Endothelial cell of umbilical vein (primary cell): ENCODE results near the gene REEP1. TPM values are rescaled to one million over a fixed set of nuclear protein-coding genes. Genes with fewer than 3 reads are reported as not detected.

Source experiments
- BruUV-seq: library from RNA; stranded (reverse); fragments of 400-500 nt; replicated peaks from 2 replicates; lab custom pipeline; 2021; lab: Mats Ljungman, UMichigan
- CTCF ChIA-PET: fragments of 300-600, 350-600 bp; sonication (Branson Sonifier 250); formaldehyde crosslinking; loops from one replicate; lab custom pipeline; 2021; ENCODE audit warnings: antibody characterized with exemption, inconsistent platforms; lab: Charles Lee
- POLR2A ChIA-PET: fragments of 300-600, 350-600 bp; sonication (Branson Sonifier 250); formaldehyde crosslinking; loops from one replicate; lab custom pipeline; 2021; ENCODE audit warnings: antibody characterized with exemption, inconsistent platforms; lab: Charles Lee
- DNase-seq: peaks from one replicate; pipeline ENCODE4 v3.0.0-alpha.2; 2011; ENCODE audit warnings: low read depth, low spot score
- FAIRE-seq: peaks from 2 replicates; lab custom pipeline; 2011; peaks lifted over from hg19 to GRCh38; lab: Jason Lieb, UNC
- H2AFZ ChIP-seq: 2 replicates; pipeline ENCODE4 v1.6.0; 2012; ENCODE audit warnings: low read depth, low read length, control low read depth, inconsistent platforms
- H3K27ac ChIP-seq: 2 replicates; pipeline ENCODE4 v1.5.1; 2011; ENCODE audit warnings: low read depth, mild to moderate bottlenecking, control low read depth, low read length, moderate library complexity; ENCODE audit not compliant: insufficient read depth
- H3K27me3 ChIP-seq, 2 experiments: 2 replicates each; pipeline versions ENCODE4 v1.6.0 to v1.6.1; 2011; ENCODE audit warnings: low read length in 2 of 2, mixed read lengths in 1 of 2; ENCODE audit not compliant: control insufficient read depth in 2 of 2, insufficient read depth in 2 of 2
- H3K36me3 ChIP-seq, 2 experiments: 2 replicates in 1 of 2; 3 replicates in 1 of 2; pipeline ENCODE4 v1.5.1; 2011; ENCODE audit warnings: low read length in 2 of 2, mild to moderate bottlenecking in 1 of 2, moderate library complexity in 1 of 2; ENCODE audit not compliant: control insufficient read depth in 2 of 2, insufficient read depth in 2 of 2; ENCODE audit errors: extremely low read depth in 1 of 2
- H3K4me1 ChIP-seq: 3 replicates; pipeline ENCODE4 v1.5.1; 2011; ENCODE audit warnings: mild to moderate bottlenecking, low read length; ENCODE audit not compliant: control insufficient read depth, insufficient read depth; ENCODE audit errors: extremely low read depth
- H3K4me2 ChIP-seq: 2 replicates; pipeline ENCODE4 v1.6.1; 2011; ENCODE audit warnings: low read length, control low read depth, mixed read lengths; ENCODE audit not compliant: insufficient read depth
- H3K4me3 ChIP-seq, 3 experiments: fragments of 200-600 bp in 1 of 3; sonication (generic), shearing (Covaris generic) in 1 of 3; replicated peaks in 1 of 3; 2 replicates each; pipeline ENCODE4 v1.5.1; 2011 to 2016; ENCODE audit warnings: control low read depth in 3 of 3, low read length in 3 of 3, mild to moderate bottlenecking in 2 of 3, inconsistent platforms in 1 of 3, low read depth in 1 of 3, moderate library complexity in 1 of 3; ENCODE audit not compliant: insufficient read depth in 1 of 3
- H3K79me2 ChIP-seq: 2 replicates; pipeline ENCODE4 v1.6.0; 2012; ENCODE audit warnings: low read length, inconsistent platforms; ENCODE audit not compliant: control insufficient read depth, insufficient read depth
- H3K9ac ChIP-seq: replicated peaks from 2 replicates; pipeline ENCODE3; 2011; ENCODE audit warnings: low read length, control low read depth; ENCODE audit not compliant: insufficient read depth; ENCODE audit errors: extremely low read depth
- H3K9me1 ChIP-seq: replicated peaks from 3 replicates; pipeline ENCODE4 v1.6.0; 2011; ENCODE audit warnings: mild to moderate bottlenecking, low read length; ENCODE audit not compliant: control insufficient read depth, insufficient read depth; ENCODE audit errors: extremely low read depth
- H3K9me3 ChIP-seq: replicated peaks from 2 replicates; pipeline ENCODE4 v1.5.1; 2012; ENCODE audit warnings: low read length, inconsistent platforms; ENCODE audit not compliant: control insufficient read depth, insufficient read depth
- H4K20me1 ChIP-seq: replicated peaks from 2 replicates; pipeline ENCODE3; 2011; ENCODE audit warnings: mild to moderate bottlenecking, low read length; ENCODE audit not compliant: control insufficient read depth, insufficient read depth; ENCODE audit errors: extremely low read depth
- CTCF ChIP-seq, 2 donors: IDR thresholded peaks; 1 replicate in 1 of 2; 2 replicates in 1 of 2; pipeline ENCODE4 v1.5.1; 2011; ENCODE audit warnings: low read length in 2 of 2, mild to moderate bottlenecking in 2 of 2, moderate library complexity in 2 of 2, control low read depth in 1 of 2, inconsistent platforms in 1 of 2, low read depth in 1 of 2; ENCODE audit not compliant: insufficient read depth in 1 of 2; ENCODE audit errors: extremely low read depth in 1 of 2
- POLR2AphosphoS5 ChIP-seq: IDR thresholded peaks from 2 replicates; pipeline ENCODE4 v1.6.1; 2012; ENCODE audit warnings: low read depth, mild to moderate bottlenecking, control low read depth, low read length, moderate library complexity; ENCODE audit not compliant: insufficient read depth
- dilution Hi-C: fragments of 300-500 bp; cut with MboI; formaldehyde crosslinking; loops from one replicate; pipeline ENCODE4 v1.15.0; 2019; ENCODE audit warnings: low sequenced_read_pairs; ENCODE audit not compliant: extremely low pct_ligation_motif_present
- intact Hi-C: fragments of 100-400 bp; cut with micrococcal nuclease; formaldehyde crosslinking; loops from one replicate; pipeline ENCODE4 v1.10.0; 2022
- polyA plus RNA-seq, 4 experiments: library from polyadenylated mRNA; depleted of rRNA in 3 of 4; stranded (reverse) in 3 of 4; unstranded in 1 of 4; fragments of >200 nt; gene quantifications; 2 replicates each; pipeline versions ENCODE4 v1.2.1 to v1.2.3, GENCODE V29; 2011 to 2012; ENCODE audit warnings: missing spikeins in 1 of 4
- total RNA-seq: library from RNA; stranded (reverse); gene quantifications from 2 replicates; pipeline ENCODE4 v1.2.3, GENCODE V29; 2021

REEP1 gene
- total and polyA plus RNA-seq, 2 donors (not counting 3 experiments of a cell fraction or from before 2014, with no cell fraction given) = 0.11 to 0.53 TPM

DNA sequence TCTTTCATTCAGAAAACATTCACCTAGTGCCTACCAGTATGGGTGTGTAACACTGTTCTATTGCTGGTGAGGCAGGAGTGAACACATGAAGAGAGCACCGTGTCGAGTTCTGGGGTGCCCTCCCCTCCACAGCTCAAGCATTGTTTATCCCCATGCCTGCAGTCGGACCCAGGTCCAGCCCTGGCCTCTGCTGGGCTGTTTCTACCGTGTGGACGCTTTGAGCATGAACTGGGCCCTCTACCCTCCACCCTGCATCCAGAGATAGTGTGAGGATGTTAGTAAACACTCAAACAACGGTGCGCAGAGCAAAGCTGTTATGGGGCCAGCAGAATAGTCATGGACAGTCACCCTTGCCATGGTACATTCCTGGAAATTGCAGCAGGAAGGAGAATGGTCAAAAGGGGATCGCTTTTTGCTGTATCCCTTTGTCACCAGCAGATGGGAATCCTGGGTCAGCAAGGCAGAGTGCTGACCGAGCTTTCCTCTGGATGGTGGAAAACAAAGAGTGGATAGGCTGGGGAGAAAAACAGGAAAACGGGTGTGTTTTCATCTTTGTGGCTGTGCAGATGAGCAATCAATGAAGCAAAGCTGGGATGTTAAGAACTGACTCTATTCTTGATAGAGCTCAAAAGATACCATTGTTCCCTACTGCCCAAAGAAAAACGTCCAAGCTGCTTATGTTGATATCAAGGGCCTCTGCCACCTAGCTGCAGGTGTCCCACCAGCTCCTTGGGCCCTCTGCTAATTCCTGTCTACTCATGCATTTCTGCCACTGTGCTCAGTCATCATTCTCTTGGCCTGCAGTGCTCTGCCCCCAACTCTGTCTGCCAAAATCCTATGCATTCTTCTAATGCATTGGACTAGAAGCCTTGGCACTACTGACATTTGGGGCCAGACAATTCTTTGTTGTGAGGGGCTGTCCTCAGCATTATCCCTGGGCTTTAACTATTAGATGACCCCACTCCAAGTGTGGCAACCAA is 38.7 kb downstream of the REEP1 start:
- no peaks in the 10 kb centered on the region for H3K9me1 ChIP-seq
- H3K4me1 ChIP-seq = no peaks in the 10 kb centered on the region
- dilution Hi-C loops = no loop called here
- H3K36me3 ChIP-seq = no peaks in the 10 kb centered on the region
- ChIA-PET POLR2A (no interaction called here), CTCF (interaction anchor here (0.6 to 2.4 kb wide), 7 partner anchors 12 to 78 kb away, joined by 3 to 18 read pairs (median 4); no protein-coding TSS in a partner anchor)
- FAIRE-seq (no peak), DNase-seq (peak; percentile 74)
- intact Hi-C loops = loop anchor here (5.0 kb wide), 2 partner anchors 69 to 76 kb away; no protein-coding TSS in a partner anchor
- H3K79me2 ChIP-seq = no peaks in the 10 kb centered on the region
- no peak overlapping the region for H3K4me2 ChIP-seq
- no peak overlapping the region for H3K9ac ChIP-seq
- no peak overlapping the region for H3K27ac ChIP-seq
- BruUV-seq = no TSS peak
- peaks cover 2 to 11% of the 10 kb centered on the region in 2 experiments for H3K27me3 ChIP-seq
- H3K9me3 ChIP-seq = no peaks in the 10 kb centered on the region
- no peaks in the 10 kb centered on the region for H4K20me1 ChIP-seq
- H2AFZ ChIP-seq = no peak overlapping the region
- H3K4me3 ChIP-seq = no peak overlapping the region
- TF ChIP-seq CTCF (IDR thresholded peaks at IDR 0.05; ENCODE audit: extremely low read depth in 1 of 2, insufficient read depth in 1 of 2, low read depth in 1 of 2, low read length in 2 of 2) (peak in 1 of 2 donors; percentile 20), POLR2AphosphoS5 (no peak)
